Fibroblast of lung (primary cell): ENCODE measurements around the gene MSANTD4.

Experiments
- CTCF ChIP-seq, 2 donors: IDR thresholded peaks in 1 of 2; conservative IDR thresholded peaks in 1 of 2; 1 replicate in 1 of 2; 2 replicates in 1 of 2; pipeline ENCODE4 v1.5.1; 2011 to 2012; ENCODE audit warnings: low read length in 2 of 2, control low read depth in 1 of 2, inconsistent platforms in 1 of 2, low read depth in 1 of 2, mild to moderate bottlenecking in 1 of 2
- EZH2 ChIP-seq: IDR thresholded peaks from 2 replicates; pipeline ENCODE4 v1.5.1; 2012; ENCODE audit warnings: low read length, control low read depth, mild to moderate bottlenecking; ENCODE audit errors: missing control alignments

DNA sequence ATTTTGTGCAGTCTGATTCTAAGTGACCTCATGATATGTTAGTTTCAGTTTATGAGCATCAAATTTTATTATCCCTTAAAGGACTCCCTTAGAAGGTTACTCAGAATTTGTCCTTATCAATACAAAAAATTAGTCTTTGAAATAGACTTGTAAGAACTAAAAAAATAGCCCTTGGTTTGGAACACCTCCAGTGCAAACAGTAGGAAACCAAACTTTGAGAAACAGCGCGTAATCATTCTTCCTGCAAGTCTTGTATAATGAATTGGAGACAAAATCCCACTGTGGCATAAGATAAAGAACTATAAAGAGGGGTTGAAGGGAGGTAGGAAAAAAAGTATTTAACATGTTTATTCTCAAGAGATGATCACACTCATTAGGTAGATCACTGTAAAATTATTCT, 10.8 kb upstream of the MSANTD4 start:
- no peak for TF ChIP-seq CTCF (conservative IDR thresholded peaks at IDR 0.05 in 1 of 2, IDR thresholded peaks at IDR 0.05 in 1 of 2; ENCODE audit: low read depth in 1 of 2, low read length in 2 of 2)
- TF ChIP-seq EZH2, result no peak
